Activated CD8-positive, alpha-beta memory T cell treated with anti-CD3 and anti-CD28 coated beads, Interleukin-2, amount 50 U/mL, for 24 hours (primary cell): ENCODE measurements around the gene TENM4.
"Not testable (repeated sequence)": the region's sequence is repeated elsewhere in the genome, so short reads cannot be mapped to it uniquely, and the experiment has no call there.

ENCODE experiments used
- DNase-seq: peaks from one replicate; pipeline ENCODE4 v3.0.0-alpha.2; 2020; ENCODE audit errors: extremely low read depth

The TENM4 gene

GRCh38 chr11:78902771-78903507, 537.9 kb downstream of the TENM4 start:
- DNase-seq, result no peak

GRCh38 chr11:78901831-78902230, 539.0 kb downstream of the TENM4 start:
- DNase-seq, result no peak

GRCh38 chr11:78898266-78898775, 542.5 kb downstream of the TENM4 start:
- no peak for DNase-seq

- no peak for DNase-seq
These were observed 546.8 kb downstream of the TENM4 start for GRCh38 chr11:78893996-78894395.

DNA sequence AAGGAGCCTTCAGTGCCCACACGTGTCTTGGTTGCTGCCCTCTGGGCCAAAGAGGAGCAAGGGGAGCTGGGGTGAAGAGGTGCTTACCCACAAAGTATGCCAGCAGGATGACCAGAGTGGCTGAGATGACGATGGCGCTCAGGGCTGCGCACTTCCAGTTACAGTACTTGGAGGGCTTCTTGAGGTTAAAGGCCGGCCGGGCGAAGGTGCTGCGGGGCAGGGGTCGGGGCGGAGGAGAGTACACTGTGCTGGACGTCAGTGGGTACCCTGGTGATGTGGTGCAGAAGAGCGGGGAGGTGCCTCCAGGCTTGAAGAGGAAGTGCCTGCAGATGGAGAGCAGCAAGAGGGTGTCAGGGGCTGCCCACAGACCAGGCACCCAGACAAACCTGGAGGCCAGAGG, 551.1 kb downstream of the TENM4 start:
- no peak for DNase-seq

- no peak for DNase-seq
These were observed 554.2 kb downstream of the TENM4 start for GRCh38 chr11:78886616-78887015.

DNA sequence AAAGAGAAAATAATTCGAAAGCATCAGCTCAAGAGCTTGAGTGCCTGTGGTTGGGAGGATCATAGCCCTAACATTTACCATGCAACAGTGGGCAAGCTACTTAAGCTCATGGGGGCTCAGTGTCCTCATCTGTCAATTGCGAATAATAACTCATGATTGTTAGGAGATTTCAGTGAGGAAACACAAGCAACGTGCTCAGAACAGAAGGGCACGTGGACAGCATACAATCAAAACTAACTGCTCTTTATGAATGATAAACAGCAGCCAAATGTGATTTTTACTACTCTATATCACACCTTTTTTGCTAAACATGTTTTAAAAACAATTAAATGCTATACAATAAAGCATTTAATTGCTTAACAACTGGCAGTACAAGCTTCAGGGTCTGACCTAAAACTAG, 556.1 kb downstream of the TENM4 start:
- no peak for DNase-seq

DNA sequence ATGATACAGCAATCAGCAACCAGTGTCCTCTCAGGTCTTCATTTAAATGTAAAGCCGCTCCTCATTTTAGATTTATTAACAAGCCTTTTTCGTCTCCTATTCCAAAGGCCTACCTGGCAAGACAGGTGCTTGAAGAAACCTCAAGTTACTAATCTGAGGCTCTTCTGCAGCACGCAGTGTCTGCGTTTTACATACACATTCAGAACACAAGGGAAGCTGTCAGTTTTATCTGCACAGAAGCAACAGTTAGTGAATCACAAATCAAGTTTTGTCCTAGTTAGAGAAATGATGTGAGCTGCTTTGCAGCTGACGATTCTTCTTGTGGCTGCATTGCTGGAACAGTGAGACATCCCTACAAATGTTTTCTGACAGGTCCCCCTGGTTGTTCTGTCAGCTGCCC, 557.3 kb downstream of the TENM4 start:
- DNase-seq, result no peak

DNA sequence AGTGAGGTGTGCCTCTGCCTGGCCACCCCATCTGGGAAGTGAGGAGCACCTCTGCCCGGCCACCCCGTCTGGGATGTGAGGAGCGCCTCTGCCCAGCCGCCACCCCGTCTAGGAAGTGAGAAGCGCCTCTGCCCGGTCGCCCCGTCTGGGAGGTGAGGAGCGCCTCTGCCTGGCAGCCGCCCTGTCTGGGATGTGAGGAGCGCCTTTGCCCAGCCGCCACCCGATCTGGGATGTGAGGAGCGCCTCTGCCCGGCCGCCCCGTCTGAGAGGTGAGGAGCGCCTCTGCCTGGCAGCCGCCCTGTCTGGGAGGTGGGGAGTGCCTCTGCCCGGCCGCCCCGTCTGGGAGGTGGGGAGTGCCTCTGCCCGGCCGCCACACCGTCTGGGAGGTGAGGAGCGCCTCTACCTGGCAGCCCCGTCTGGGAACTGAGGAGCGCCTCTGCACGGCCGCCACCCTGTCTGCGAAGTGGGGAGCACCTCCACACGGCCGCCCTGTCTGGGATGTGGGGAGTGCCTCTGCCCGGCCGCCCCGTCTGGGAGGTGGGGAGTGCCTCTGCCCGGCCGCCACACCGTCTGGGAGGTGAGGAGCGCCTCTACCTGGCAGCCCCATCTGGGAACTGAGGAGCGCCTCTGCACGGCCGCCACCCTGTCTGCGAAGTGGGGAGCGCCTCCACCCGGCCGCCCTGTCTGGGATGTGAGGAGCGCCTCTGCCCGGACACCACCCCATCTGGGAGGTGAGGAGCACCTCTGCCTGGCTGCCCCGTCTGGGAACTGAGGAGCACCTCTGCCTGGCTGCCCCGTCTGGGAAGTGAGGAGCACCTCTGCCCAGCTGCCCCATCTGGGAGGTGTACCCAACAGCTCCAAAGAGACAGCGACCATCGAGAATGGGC, 561.5 kb downstream of the TENM4 start:
- not testable (repeated sequence) for DNase-seq

DNA sequence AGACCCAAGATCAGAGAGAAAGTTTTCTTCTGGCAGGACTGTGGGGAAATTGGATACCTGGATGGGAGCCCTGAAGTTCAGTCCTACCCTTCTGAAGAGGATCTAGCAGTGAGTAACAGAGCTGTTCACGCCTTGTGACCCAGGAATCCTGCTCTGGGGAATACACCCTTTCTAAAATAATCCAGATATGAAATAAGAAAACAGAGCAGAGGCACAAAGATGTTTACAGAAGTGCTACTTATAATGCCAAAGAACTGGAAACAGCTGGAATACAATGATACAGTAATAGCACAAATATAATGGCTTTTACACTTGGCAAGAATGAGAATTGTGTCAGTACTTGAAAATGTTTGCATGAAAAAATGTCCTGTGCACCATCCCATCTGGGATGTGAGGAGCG, 562.2 kb downstream of the TENM4 start:
- no peak for DNase-seq

DNA sequence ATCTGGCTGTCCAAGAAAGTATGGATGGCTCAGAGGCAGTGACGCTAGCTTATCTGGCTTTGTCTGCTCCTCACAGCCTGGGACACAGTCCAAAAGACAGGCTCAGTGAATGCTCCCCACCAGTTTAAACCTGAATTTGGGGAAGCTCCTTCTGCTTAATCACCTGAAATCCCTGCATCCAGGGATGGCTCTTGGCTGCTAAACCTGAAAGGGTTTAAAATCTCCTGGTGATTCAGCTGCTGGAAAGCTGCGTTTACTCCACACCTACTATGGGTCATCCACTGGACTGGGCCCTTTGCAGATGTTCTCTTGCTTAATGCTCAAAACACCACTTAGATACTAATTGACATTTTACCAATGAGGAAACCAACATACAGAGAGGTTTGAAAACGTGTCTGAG, 564.2 kb downstream of the TENM4 start:
- DNase-seq, result no peak

DNA sequence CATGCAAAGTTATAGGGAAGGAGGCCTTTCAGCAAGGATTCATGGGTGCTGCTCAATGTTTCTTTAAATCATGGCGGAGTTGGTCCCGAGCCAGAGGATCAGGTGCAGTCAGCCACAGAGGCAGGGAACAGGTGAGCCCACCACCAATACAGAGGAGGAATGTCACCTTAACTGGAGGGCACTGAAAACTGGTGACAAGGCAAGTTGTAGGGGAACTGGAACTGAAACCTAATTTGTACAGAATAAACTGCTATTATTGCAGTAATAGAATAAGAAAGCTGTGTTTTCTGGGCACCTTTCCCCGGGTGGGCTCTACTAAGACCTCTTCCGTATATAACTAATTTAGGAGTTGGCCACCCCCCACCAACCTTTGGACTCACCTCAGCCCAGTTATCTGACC, 570.2 kb downstream of the TENM4 start:
- no peak for DNase-seq

GRCh38 chr11:78869293-78869692, 571.5 kb downstream of the TENM4 start:
- no peak for DNase-seq

- DNase-seq, result no peak
These were observed 572.3 kb downstream of the TENM4 start for GRCh38 chr11:78868563-78868962.

GRCh38 chr11:78860720-78861422, 580.0 kb downstream of the TENM4 start:
- DNase-seq, result no peak

DNA sequence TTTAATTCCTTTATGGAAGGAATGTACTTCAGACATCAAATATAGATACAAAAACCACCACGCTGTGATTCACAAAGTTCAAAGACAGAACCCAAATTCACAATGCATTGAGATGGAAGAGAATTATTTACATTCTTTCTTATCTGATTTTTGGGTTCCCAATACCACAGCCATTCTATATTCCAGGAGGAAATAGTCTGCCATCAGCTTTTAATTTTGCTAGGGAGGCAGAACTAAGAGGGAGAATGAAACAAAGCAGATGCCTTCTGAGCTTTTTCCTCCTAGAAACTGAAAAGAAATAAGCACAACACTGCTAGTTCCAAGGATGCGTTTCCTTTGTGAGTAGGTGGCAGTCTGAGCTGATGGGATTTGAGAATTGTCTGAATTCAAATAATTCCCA, 583.1 kb downstream of the TENM4 start:
- DNase-seq, result no peak

- DNase-seq, result no peak
These were observed 584.6 kb downstream of the TENM4 start for GRCh38 chr11:78856211-78856610.

GRCh38 chr11:78855116-78855515, 585.7 kb downstream of the TENM4 start:
- DNase-seq, result no peak

- DNase-seq, result no peak
These were observed 587.3 kb downstream of the TENM4 start for GRCh38 chr11:78853521-78853920.

GRCh38 chr11:78851878-78852586, 588.8 kb downstream of the TENM4 start:
- DNase-seq, result no peak

GRCh38 chr11:78850078-78850477, 590.8 kb downstream of the TENM4 start:
- DNase-seq, result no peak

DNA sequence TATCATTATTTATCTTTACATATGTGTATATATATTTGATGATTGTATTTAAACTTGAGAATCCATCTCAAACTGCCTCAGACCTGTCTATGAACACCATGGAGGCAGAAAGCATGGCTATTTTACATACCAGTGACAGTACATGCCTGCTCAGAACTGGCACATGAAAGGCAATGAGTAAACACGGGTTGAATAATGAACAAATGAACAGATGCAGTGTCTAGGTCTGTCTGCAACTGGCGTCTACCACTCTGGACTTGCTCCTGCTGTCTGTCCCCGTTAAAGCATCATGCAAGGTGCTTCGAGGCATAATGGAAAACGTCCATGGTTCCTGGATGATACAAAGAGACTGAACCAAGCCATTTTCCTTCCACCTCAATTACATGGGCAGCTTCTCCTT, 594.6 kb downstream of the TENM4 start:
- no peak for DNase-seq
